OCI-LY3 (cell line): ENCODE data around the gene TMEM11.

Experiments
- EZH2phosphoT487 ChIP-seq: fragments of 200-600 bp; shearing (Covaris generic); IDR thresholded peaks from 2 replicates; pipeline ENCODE4 v1.6.1; 2018; ENCODE audit warnings: antibody characterized with exemption, mixed run types, low read depth
- TF ChIP-seq, protein P1 (sequence below): fragments of 200-600, 300-600 bp; sonication (generic); IDR thresholded peaks from 2 replicates; pipeline ENCODE4 v1.5.1; 2014; ENCODE audit warnings: antibody characterized with exemption, low read length, low read depth

DNA sequence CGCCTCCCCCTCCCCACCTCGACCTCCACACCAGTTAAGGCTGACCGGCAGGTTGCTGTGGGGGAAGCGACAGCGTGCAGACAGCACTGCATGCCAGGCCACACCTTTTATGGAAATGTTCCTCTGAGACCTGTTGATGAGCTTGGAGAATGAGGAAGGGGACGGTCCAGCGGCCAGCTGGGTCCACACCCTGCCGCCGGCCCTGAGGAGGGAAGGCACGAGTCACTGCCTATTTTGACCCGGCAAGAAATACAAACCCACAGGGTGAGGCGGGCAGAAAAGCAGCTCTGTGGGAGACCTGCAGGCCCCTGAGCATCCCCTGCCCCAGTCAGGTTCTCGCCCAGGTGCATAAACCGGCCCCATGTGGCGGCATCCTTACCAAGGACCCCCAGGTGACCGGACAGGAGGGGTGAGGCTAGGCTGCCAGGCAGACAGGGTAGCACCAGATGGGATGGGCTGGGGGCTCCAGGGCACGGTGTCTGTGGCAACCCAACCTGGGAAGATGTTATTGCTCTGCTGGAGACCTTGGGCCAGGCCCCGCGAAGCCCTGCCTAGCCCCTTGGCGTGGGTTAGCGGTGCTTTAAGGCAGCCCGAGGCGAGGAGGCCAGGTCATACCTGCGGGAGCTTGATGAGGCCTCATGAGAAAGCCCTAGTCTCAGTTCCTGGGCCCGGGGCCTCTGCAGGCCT, 26.6 kb upstream of the TMEM11 start:
- TF ChIP-seq, protein P1, sequence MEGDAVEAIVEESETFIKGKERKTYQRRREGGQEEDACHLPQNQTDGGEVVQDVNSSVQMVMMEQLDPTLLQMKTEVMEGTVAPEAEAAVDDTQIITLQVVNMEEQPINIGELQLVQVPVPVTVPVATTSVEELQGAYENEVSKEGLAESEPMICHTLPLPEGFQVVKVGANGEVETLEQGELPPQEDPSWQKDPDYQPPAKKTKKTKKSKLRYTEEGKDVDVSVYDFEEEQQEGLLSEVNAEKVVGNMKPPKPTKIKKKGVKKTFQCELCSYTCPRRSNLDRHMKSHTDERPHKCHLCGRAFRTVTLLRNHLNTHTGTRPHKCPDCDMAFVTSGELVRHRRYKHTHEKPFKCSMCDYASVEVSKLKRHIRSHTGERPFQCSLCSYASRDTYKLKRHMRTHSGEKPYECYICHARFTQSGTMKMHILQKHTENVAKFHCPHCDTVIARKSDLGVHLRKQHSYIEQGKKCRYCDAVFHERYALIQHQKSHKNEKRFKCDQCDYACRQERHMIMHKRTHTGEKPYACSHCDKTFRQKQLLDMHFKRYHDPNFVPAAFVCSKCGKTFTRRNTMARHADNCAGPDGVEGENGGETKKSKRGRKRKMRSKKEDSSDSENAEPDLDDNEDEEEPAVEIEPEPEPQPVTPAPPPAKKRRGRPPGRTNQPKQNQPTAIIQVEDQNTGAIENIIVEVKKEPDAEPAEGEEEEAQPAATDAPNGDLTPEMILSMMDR: no peak
- no peak for TF ChIP-seq EZH2phosphoT487
